H1 (cell line): ENCODE data around the gene HOXD12. TPM values are rescaled to one million over a fixed set of nuclear protein-coding genes. Genes with fewer than 3 reads are reported as not detected.

Source experiments
- RNF2 ChIP-seq: fragments of 200-900, 300-1000 bp; sonication (generic); IDR thresholded peaks from 2 replicates; pipeline ENCODE4 v1.7.1; 2016; ENCODE audit warnings: borderline replicate concordance, low read depth, mild to moderate bottlenecking, antibody characterized with exemption, low read length; ENCODE audit not compliant: poor library complexity, severe bottlenecking; ENCODE audit errors: missing control alignments
- polyA plus RNA-seq, 7 experiments: library from polyadenylated mRNA; depleted of rRNA in 3 of 7; stranded (reverse) in 5 of 7; unstranded in 2 of 7; fragments of >200 nt in 5 of 7; fragments of 200-250 nt in 2 of 7; gene quantifications; 1 replicate in 5 of 7; 2 replicates in 1 of 7; 4 replicates in 1 of 7; pipeline versions ENCODE4 v1.2.1 to v1.2.3, GENCODE V29; 2011 to 2013; ENCODE audit warnings: missing spikeins in 2 of 7, mixed read lengths in 2 of 7
- total RNA-seq: library from RNA; stranded (reverse); fragmentation: NEBNext Ultra II Directional; extraction: Animal tissue kit (Norgen Biotek cat#: 25700); gene quantifications from 2 replicates; pipeline ENCODE4 v1.2.1, GENCODE V29; 2021

The HOXD12 gene
- total and polyA plus RNA-seq, 2 of the 8 experiments (the other 6 are each of a cell fraction or from before 2014, with no cell fraction given) = not detected

GRCh38 chr2:176079285-176079830 lies 20.2 kb upstream of the HOXD12 start (continued):
- peak; percentile 55 for TF ChIP-seq RNF2
